ENCODE data around the gene ZNF717.

ZNF717 gene

DNA sequence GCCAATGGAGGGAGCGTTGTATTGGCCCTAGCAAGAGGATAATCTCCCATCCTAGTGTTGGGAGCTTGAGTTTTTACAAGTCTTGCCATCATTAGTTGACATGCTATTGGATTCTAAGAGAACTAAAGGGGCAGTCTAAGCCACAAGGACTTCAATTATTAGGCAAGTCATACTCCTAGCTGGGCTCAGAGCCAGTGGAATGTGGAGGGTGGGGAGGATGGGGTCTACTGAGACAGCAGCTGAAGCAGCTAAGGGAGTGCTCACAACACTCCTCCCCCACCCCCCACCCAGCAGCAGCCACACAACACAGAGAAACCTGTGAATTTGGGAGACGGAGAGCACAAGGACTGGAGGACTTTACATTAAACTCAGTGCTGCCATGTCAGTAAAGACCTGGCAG is 93.3 kb downstream of the ZNF717 start:
- Histone ChIP-seq H3K4me1 (no peaks in the 10 kb centered on the region), H3K27me3 (no peaks in the 10 kb centered on the region), H3K36me3 (peaks cover 0 to 11% (median 4%) of the 10 kb centered on the region in 3 donors), H3K27ac (no peak overlapping the region), H3K9me3 (peaks cover 0 to 12% (median 0%) of the 10 kb centered on the region in 3 donors), H3K4me3 (no peak overlapping the region)
- TF ChIP-seq, protein P1, sequence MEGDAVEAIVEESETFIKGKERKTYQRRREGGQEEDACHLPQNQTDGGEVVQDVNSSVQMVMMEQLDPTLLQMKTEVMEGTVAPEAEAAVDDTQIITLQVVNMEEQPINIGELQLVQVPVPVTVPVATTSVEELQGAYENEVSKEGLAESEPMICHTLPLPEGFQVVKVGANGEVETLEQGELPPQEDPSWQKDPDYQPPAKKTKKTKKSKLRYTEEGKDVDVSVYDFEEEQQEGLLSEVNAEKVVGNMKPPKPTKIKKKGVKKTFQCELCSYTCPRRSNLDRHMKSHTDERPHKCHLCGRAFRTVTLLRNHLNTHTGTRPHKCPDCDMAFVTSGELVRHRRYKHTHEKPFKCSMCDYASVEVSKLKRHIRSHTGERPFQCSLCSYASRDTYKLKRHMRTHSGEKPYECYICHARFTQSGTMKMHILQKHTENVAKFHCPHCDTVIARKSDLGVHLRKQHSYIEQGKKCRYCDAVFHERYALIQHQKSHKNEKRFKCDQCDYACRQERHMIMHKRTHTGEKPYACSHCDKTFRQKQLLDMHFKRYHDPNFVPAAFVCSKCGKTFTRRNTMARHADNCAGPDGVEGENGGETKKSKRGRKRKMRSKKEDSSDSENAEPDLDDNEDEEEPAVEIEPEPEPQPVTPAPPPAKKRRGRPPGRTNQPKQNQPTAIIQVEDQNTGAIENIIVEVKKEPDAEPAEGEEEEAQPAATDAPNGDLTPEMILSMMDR (IDR thresholded peaks at IDR 0.05): no peak
- DNase-seq: no peak
- intact Hi-C loops (cut with DNase I; ENCODE audit: low total_unique reads): no loop called here

DNA sequence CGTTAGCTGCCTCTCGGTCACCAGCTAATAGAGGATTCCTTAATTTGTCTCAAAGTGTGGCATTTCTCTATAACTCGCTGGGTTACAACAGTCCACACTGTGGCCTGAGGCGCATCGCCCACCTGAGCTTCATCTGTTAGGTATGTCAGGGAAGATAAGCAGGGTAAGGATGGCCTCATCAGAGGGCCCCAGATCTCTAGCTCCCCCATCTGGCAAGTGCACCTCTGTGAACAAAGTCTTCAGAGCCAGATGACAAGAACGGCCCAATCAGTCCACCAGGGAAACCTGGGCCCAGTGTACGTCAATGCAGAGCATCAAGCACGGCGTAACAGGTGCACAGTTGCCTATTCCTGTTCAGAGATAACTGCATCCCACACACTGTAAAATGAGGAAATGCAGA is 98.0 kb downstream of the ZNF717 start:
- H3K4me1 ChIP-seq: no peaks in the 10 kb centered on the region
- intact Hi-C loops (cut with DNase I; ENCODE audit: low total_unique reads): no loop called here
- no peaks in the 10 kb centered on the region for H3K27me3 ChIP-seq
- no peak for DNase-seq
- no peak overlapping the region for H3K27ac ChIP-seq
- TF ChIP-seq, protein P1 (IDR thresholded peaks at IDR 0.05): no peak
- H3K4me3 ChIP-seq: no peak overlapping the region
- H3K36me3 ChIP-seq: peaks cover 0 to 12% (median 5%) of the 10 kb centered on the region in 3 donors
- peaks cover 0 to 24% (median 0%) of the 10 kb centered on the region in 3 donors for H3K9me3 ChIP-seq

Measured in tibial artery (tissue), 4 donors.